GM23338 (cell line): ENCODE results near the gene TBX6. TPM values are rescaled to one million over a fixed set of nuclear protein-coding genes. Genes with fewer than 3 reads are reported as not detected.

Experiments used
- ATAC-seq: fragments of 200-7000 bp; cut with Tn5 transposase; 3 replicates; pipeline ENCODE4 v1.9.1; 2020
- DNase-seq: peaks from one replicate; pipeline ENCODE4 v3.0.0-alpha.2; 2015; ENCODE audit warnings: low spot score
- H2AFZ ChIP-seq: fragments of 200-600 bp; sonication (generic); 2 replicates; pipeline ENCODE4 v1.8.0; 2016; ENCODE audit warnings: antibody characterized with exemption, mild to moderate bottlenecking, moderate library complexity
- H3F3A ChIP-seq: fragments of 200-600 bp; sonication (generic); replicated peaks from 2 replicates; pipeline ENCODE4 v1.8.0; 2017; ENCODE audit warnings: antibody characterized with exemption, mixed run types, low read depth
- H3K27ac ChIP-seq: fragments of 200-600 bp; sonication (generic); 2 replicates; pipeline ENCODE4 v1.6.1; 2016; ENCODE audit warnings: low read depth
- H3K27me3 ChIP-seq: fragments of 200-600 bp; sonication (generic); 2 replicates; pipeline ENCODE4 v1.8.0; 2016; ENCODE audit warnings: mild to moderate bottlenecking, mixed run types, moderate library complexity; ENCODE audit not compliant: insufficient read depth
- H3K36me3 ChIP-seq: fragments of 200-600 bp; sonication (generic); 2 replicates; pipeline ENCODE4 v1.8.0; 2016; ENCODE audit warnings: mild to moderate bottlenecking; ENCODE audit not compliant: insufficient read depth
- H3K4me1 ChIP-seq: fragments of 200-600 bp; sonication (generic); 2 replicates; pipeline ENCODE4 v1.8.0; 2016; ENCODE audit warnings: mild to moderate bottlenecking, moderate library complexity; ENCODE audit not compliant: insufficient read depth
- H3K4me2 ChIP-seq: fragments of 200-600 bp; sonication (generic); 2 replicates; pipeline ENCODE4 v1.7.1; 2017; ENCODE audit warnings: mixed run types
- H3K4me3 ChIP-seq: fragments of 200-600 bp; sonication (generic); 2 replicates; pipeline ENCODE4 v1.6.1; 2016; ENCODE audit warnings: mixed run types
- H3K79me2 ChIP-seq: fragments of 200-600 bp; sonication (generic); replicated peaks from 2 replicates; pipeline ENCODE4 v1.8.0; 2017; ENCODE audit warnings: mild to moderate bottlenecking; ENCODE audit not compliant: insufficient read depth
- H3K9me2 ChIP-seq: fragments of 200-600 bp; sonication (generic); 2 replicates; pipeline ENCODE4 v1.8.0; 2017; ENCODE audit not compliant: insufficient read depth
- H4K20me1 ChIP-seq: fragments of 200-600 bp; sonication (generic); replicated peaks from 2 replicates; pipeline ENCODE4 v1.8.0; 2017; ENCODE audit warnings: mild to moderate bottlenecking; ENCODE audit not compliant: insufficient read depth
- H3K27ac Mint-ChIP-seq: 2 replicates; pipeline ENCODE4 v1.8.0; 2020; ENCODE audit warnings: inconsistent platforms, mild to moderate bottlenecking, moderate library complexity, mixed read lengths
- H3K27me3 Mint-ChIP-seq: 3 replicates; pipeline ENCODE4 v1.8.0; 2022; ENCODE audit warnings: low read depth, mild to moderate bottlenecking, moderate library complexity, mixed read lengths, inconsistent platforms; ENCODE audit not compliant: insufficient read depth, poor library complexity
- H3K36me3 Mint-ChIP-seq: 3 replicates; pipeline ENCODE4 v1.8.0; 2021; ENCODE audit warnings: low read depth, mild to moderate bottlenecking, inconsistent platforms, moderate library complexity, mixed read lengths
- H3K4me1 Mint-ChIP-seq: 3 replicates; pipeline ENCODE4 v1.8.0; 2020; ENCODE audit warnings: mild to moderate bottlenecking, inconsistent platforms, mixed read lengths
- H3K4me3 Mint-ChIP-seq: 3 replicates; pipeline ENCODE4 v1.8.0; 2021; ENCODE audit warnings: moderate library complexity, mild to moderate bottlenecking, inconsistent platforms, mixed read lengths
- H3K9me3 Mint-ChIP-seq: 3 replicates; pipeline ENCODE4 v1.8.0; 2020; ENCODE audit warnings: moderate library complexity, mild to moderate bottlenecking, inconsistent platforms, mixed read lengths
- CREB1 ChIP-seq: fragments of 250-450 bp; sonication (Bioruptor Pico); IDR thresholded peaks from 2 replicates; pipeline ENCODE4 v1.5.0; 2020; ENCODE audit warnings: low read depth, mild to moderate bottlenecking, moderate library complexity
- CTCF ChIP-seq, 2 experiments: fragments of 200-600 bp in 1 of 2; sonication (generic) in 1 of 2; conservative IDR thresholded peaks; 2 replicates each; pipeline versions ENCODE4 v1.5.1 to v1.6.1; 2016 to 2017; ENCODE audit warnings: antibody characterized with exemption in 2 of 2, low read depth in 2 of 2, mild to moderate bottlenecking in 2 of 2, moderate library complexity in 1 of 2
- JUNB ChIP-seq: IDR thresholded peaks from one replicate; pipeline ENCODE4 v1.6.1; 2016; ENCODE audit warnings: antibody characterized with exemption; ENCODE audit not compliant: unreplicated experiment
- NANOG ChIP-seq: IDR thresholded peaks from 2 replicates; pipeline ENCODE4 v1.6.1; 2016; ENCODE audit warnings: antibody characterized with exemption, borderline replicate concordance
- STAT1 ChIP-seq: IDR thresholded peaks from one replicate; pipeline ENCODE4 v1.6.1; 2016; ENCODE audit warnings: antibody characterized with exemption; ENCODE audit not compliant: unreplicated experiment
- ZNF114 ChIP-seq: fragments of 250-450 bp; sonication (Bioruptor Pico); IDR thresholded peaks from 2 replicates; pipeline ENCODE4 v1.5.0; 2020; ENCODE audit warnings: mild to moderate bottlenecking, moderate library complexity
- ZNF331 ChIP-seq: fragments of 250-450 bp; sonication (Bioruptor Pico); IDR thresholded peaks from 2 replicates; pipeline ENCODE4 v1.5.0; 2020; ENCODE audit warnings: low read depth, mild to moderate bottlenecking, moderate library complexity
- polyA plus RNA-seq: library from polyadenylated mRNA; unstranded; fragments of >200 nt; fragmentation: Nextera tagmentation; extraction: Ambion mirVana; gene quantifications from 2 replicates; pipeline ENCODE4 v1.2.1, GENCODE V29; 2016
- total RNA-seq: library from RNA; depleted of rRNA; stranded (reverse); fragments of >200 nt; shearing (Covaris generic); gene quantifications from 2 replicates; pipeline ENCODE4 v1.2.3, GENCODE V29; 2014
- TF ChIP-seq, protein P1 (sequence below): IDR thresholded peaks from one replicate; pipeline ENCODE4 v1.6.1; 2018; ENCODE audit warnings: antibody characterized with exemption; ENCODE audit not compliant: unreplicated experiment
- TF ChIP-seq, protein P2 (sequence below): fragments of 250-450 bp; sonication (Bioruptor Pico); IDR thresholded peaks from 2 replicates; pipeline ENCODE4 v1.5.0; 2020; ENCODE audit warnings: mild to moderate bottlenecking, moderate library complexity
- TF ChIP-seq, protein P3 (sequence below): IDR thresholded peaks from 2 replicates; pipeline ENCODE4 v1.6.1; 2016; ENCODE audit warnings: antibody characterized with exemption

TBX6 gene
- total and polyA plus RNA-seq, 2 experiments from 2014 or later = 1.1 to 2.4 TPM

DNA sequence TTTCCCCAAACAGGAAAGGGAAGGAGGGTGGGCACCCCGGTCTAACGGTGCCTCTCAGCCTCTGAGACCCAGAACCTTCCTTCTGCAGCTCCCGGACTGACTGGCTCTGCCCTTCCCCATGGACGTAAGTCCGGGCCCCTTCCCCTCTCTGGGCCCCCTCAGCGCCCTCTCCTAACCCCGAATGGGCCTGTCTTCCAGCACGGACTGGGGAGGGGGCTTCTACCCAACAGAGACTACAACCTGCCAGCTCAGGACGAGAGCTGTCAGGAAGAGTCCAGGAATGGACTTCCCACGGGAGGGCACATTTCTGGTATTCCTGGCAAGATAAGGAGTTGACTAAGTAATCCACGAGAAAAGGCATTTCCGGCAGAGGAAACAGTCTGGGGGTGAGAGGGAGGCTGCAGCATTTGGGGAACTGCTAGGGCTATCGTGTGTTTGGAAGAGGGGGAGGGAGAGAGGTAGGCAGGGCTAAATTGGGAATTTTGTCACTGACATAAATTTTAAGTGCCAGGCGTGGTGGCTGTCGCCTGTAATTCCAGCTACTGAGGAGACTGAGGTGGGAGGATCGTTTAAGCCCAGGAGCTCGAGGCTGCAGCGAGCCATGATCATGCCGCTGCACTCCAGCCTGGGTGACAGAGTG lies 38.2 kb downstream of the TBX6 start:
- H3K27me3 Mint-ChIP-seq = peaks cover 17% of the 10 kb centered on the region
- TF ChIP-seq ZNF114 (no peak), STAT1 (no peak), ZNF331 (CRISPR knock-in tag) (no peak), JUNB (no peak), CREB1 (CRISPR knock-in tag) (no peak), NANOG (no peak), CTCF (conservative IDR thresholded peaks at IDR 0.05; ENCODE audit: low read depth in 2 of 2) (no peak)
- TF ChIP-seq, protein P1, sequence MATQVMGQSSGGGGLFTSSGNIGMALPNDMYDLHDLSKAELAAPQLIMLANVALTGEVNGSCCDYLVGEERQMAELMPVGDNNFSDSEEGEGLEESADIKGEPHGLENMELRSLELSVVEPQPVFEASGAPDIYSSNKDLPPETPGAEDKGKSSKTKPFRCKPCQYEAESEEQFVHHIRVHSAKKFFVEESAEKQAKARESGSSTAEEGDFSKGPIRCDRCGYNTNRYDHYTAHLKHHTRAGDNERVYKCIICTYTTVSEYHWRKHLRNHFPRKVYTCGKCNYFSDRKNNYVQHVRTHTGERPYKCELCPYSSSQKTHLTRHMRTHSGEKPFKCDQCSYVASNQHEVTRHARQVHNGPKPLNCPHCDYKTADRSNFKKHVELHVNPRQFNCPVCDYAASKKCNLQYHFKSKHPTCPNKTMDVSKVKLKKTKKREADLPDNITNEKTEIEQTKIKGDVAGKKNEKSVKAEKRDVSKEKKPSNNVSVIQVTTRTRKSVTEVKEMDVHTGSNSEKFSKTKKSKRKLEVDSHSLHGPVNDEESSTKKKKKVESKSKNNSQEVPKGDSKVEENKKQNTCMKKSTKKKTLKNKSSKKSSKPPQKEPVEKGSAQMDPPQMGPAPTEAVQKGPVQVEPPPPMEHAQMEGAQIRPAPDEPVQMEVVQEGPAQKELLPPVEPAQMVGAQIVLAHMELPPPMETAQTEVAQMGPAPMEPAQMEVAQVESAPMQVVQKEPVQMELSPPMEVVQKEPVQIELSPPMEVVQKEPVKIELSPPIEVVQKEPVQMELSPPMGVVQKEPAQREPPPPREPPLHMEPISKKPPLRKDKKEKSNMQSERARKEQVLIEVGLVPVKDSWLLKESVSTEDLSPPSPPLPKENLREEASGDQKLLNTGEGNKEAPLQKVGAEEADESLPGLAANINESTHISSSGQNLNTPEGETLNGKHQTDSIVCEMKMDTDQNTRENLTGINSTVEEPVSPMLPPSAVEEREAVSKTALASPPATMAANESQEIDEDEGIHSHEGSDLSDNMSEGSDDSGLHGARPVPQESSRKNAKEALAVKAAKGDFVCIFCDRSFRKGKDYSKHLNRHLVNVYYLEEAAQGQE = no peak
- TF ChIP-seq, protein P2, sequence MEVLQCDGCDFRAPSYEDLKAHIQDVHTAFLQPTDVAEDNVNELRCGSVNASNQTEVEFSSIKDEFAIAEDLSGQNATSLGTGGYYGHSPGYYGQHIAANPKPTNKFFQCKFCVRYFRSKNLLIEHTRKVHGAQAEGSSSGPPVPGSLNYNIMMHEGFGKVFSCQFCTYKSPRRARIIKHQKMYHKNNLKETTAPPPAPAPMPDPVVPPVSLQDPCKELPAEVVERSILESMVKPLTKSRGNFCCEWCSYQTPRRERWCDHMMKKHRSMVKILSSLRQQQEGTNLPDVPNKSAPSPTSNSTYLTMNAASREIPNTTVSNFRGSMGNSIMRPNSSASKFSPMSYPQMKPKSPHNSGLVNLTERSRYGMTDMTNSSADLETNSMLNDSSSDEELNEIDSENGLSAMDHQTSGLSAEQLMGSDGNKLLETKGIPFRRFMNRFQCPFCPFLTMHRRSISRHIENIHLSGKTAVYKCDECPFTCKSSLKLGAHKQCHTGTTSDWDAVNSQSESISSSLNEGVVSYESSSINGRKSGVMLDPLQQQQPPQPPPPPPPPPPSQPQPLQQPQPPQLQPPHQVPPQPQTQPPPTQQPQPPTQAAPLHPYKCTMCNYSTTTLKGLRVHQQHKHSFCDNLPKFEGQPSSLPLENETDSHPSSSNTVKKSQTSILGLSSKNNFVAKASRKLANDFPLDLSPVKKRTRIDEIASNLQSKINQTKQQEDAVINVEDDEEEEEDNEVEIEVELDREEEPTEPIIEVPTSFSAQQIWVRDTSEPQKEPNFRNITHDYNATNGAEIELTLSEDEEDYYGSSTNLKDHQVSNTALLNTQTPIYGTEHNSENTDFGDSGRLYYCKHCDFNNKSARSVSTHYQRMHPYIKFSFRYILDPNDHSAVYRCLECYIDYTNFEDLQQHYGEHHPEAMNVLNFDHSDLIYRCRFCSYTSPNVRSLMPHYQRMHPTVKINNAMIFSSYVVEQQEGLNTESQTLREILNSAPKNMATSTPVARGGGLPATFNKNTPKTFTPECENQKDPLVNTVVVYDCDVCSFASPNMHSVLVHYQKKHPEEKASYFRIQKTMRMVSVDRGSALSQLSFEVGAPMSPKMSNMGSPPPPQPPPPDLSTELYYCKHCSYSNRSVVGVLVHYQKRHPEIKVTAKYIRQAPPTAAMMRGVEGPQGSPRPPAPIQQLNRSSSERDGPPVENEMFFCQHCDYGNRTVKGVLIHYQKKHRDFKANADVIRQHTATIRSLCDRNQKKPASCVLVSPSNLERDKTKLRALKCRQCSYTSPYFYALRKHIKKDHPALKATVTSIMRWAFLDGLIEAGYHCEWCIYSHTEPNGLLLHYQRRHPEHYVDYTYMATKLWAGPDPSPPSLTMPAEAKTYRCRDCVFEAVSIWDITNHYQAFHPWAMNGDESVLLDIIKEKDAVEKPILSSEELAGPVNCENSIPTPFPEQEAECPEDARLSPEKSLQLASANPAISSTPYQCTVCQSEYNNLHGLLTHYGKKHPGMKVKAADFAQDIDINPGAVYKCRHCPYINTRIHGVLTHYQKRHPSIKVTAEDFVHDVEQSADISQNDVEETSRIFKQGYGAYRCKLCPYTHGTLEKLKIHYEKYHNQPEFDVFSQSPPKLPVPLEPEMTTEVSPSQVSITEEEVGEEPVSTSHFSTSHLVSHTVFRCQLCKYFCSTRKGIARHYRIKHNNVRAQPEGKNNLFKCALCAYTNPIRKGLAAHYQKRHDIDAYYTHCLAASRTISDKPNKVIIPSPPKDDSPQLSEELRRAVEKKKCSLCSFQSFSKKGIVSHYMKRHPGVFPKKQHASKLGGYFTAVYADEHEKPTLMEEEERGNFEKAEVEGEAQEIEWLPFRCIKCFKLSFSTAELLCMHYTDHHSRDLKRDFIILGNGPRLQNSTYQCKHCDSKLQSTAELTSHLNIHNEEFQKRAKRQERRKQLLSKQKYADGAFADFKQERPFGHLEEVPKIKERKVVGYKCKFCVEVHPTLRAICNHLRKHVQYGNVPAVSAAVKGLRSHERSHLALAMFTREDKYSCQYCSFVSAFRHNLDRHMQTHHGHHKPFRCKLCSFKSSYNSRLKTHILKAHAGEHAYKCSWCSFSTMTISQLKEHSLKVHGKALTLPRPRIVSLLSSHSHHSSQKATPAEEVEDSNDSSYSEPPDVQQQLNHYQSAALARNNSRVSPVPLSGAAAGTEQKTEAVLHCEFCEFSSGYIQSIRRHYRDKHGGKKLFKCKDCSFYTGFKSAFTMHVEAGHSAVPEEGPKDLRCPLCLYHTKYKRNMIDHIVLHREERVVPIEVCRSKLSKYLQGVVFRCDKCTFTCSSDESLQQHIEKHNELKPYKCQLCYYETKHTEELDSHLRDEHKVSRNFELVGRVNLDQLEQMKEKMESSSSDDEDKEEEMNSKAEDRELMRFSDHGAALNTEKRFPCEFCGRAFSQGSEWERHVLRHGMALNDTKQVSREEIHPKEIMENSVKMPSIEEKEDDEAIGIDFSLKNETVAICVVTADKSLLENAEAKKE = no peak
- TF ChIP-seq, protein P3, sequence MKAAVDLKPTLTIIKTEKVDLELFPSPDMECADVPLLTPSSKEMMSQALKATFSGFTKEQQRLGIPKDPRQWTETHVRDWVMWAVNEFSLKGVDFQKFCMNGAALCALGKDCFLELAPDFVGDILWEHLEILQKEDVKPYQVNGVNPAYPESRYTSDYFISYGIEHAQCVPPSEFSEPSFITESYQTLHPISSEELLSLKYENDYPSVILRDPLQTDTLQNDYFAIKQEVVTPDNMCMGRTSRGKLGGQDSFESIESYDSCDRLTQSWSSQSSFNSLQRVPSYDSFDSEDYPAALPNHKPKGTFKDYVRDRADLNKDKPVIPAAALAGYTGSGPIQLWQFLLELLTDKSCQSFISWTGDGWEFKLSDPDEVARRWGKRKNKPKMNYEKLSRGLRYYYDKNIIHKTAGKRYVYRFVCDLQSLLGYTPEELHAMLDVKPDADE = no peak
- no peaks in the 10 kb centered on the region for H3K9me3 Mint-ChIP-seq
- peaks cover 14% of the 10 kb centered on the region for H3K4me1 Mint-ChIP-seq
- no peaks in the 10 kb centered on the region for H3K79me2 ChIP-seq
- ATAC-seq = peak; percentile 21
- H3K9me2 ChIP-seq = no peaks in the 10 kb centered on the region
- no peak for DNase-seq
- peak overlapping the region; percentile 81 for H3K4me3 Mint-ChIP-seq
- peaks cover 8% of the 10 kb centered on the region for H3F3A ChIP-seq
- H3K27me3 ChIP-seq = 0 out of 2 replicates have a peak, but pooled peaks cover 6% of the 10 kb centered on the region
- no peaks in the 10 kb centered on the region for H3K36me3 Mint-ChIP-seq
- H3K36me3 ChIP-seq = no peaks in the 10 kb centered on the region
- no peaks in the 10 kb centered on the region for H4K20me1 ChIP-seq
- H3K4me2 ChIP-seq = peak overlapping the region; percentile 97
- no peak overlapping the region for H3K27ac ChIP-seq
- peak overlapping the region; percentile 88 for H3K4me3 ChIP-seq
- H3K4me1 ChIP-seq = peaks cover 6% of the 10 kb centered on the region; the same call in 1 of the 2 replicates
- H3K27ac Mint-ChIP-seq = no peak overlapping the region
- H2AFZ ChIP-seq = peak overlapping the region; percentile 95
